Ishikawa (cell line): ENCODE measurements around the gene APC2.

Experiments used
- CEBPB ChIP-seq: IDR thresholded peaks from 2 replicates; pipeline ENCODE4 v1.6.1; 2012
- CREB1 ChIP-seq: IDR thresholded peaks from 2 replicates; pipeline ENCODE4 v1.6.1; 2012; ENCODE audit warnings: low read depth
- EGR1 ChIP-seq: IDR thresholded peaks from 2 replicates; pipeline ENCODE4 v1.6.1; 2012
- EP300 ChIP-seq: IDR thresholded peaks from 2 replicates; pipeline ENCODE4 v1.6.1; 2012; ENCODE audit warnings: borderline replicate concordance
- FOXM1 ChIP-seq: IDR thresholded peaks from 2 replicates; pipeline ENCODE4 v1.6.1; 2012; ENCODE audit warnings: low read depth, borderline replicate concordance
- MAX ChIP-seq: IDR thresholded peaks from 2 replicates; pipeline ENCODE4 v1.6.1; 2012
- NFIC ChIP-seq: IDR thresholded peaks from 2 replicates; pipeline ENCODE4 v1.6.1; 2012
- RAD21 ChIP-seq: IDR thresholded peaks from 2 replicates; pipeline ENCODE4 v1.6.1; 2012; ENCODE audit warnings: low read depth
- TAF1 ChIP-seq: IDR thresholded peaks from 2 replicates; pipeline ENCODE4 v1.6.1; 2012; ENCODE audit warnings: low read depth, mild to moderate bottlenecking
- TCF12 ChIP-seq: IDR thresholded peaks from 2 replicates; pipeline ENCODE4 v1.6.1; 2012; ENCODE audit warnings: low read depth
- TEAD4 ChIP-seq: IDR thresholded peaks from 2 replicates; pipeline ENCODE4 v1.6.1; 2012
- USF1 ChIP-seq: IDR thresholded peaks from 2 replicates; pipeline ENCODE4 v1.6.1; 2012
- YY1 ChIP-seq: IDR thresholded peaks from 2 replicates; pipeline ENCODE4 v1.6.1; 2012; ENCODE audit warnings: low read depth
- ZBTB7A ChIP-seq: IDR thresholded peaks from 2 replicates; pipeline ENCODE4 v1.6.1; 2012; ENCODE audit warnings: low read depth
- TF ChIP-seq, protein P1 (sequence below): IDR thresholded peaks from 2 replicates; pipeline ENCODE4 v1.6.1; 2012; ENCODE audit warnings: low read depth, mild to moderate bottlenecking

The APC2 gene

GRCh38 chr19:1431759-1432506, 18.0 kb upstream of the APC2 start:
- no peak for TF ChIP-seq MAX
- no peak for TF ChIP-seq ZBTB7A
- no peak for TF ChIP-seq RAD21
- no peak for TF ChIP-seq CEBPB

GRCh38 chr19:1432507-1432887, 17.4 kb upstream of the APC2 start:
- TF ChIP-seq TAF1 (no peak), RAD21 (no peak), TEAD4 (no peak), USF1 (no peak), EGR1 (no peak), MAX (no peak), YY1 (no peak), NFIC (no peak)

DNA sequence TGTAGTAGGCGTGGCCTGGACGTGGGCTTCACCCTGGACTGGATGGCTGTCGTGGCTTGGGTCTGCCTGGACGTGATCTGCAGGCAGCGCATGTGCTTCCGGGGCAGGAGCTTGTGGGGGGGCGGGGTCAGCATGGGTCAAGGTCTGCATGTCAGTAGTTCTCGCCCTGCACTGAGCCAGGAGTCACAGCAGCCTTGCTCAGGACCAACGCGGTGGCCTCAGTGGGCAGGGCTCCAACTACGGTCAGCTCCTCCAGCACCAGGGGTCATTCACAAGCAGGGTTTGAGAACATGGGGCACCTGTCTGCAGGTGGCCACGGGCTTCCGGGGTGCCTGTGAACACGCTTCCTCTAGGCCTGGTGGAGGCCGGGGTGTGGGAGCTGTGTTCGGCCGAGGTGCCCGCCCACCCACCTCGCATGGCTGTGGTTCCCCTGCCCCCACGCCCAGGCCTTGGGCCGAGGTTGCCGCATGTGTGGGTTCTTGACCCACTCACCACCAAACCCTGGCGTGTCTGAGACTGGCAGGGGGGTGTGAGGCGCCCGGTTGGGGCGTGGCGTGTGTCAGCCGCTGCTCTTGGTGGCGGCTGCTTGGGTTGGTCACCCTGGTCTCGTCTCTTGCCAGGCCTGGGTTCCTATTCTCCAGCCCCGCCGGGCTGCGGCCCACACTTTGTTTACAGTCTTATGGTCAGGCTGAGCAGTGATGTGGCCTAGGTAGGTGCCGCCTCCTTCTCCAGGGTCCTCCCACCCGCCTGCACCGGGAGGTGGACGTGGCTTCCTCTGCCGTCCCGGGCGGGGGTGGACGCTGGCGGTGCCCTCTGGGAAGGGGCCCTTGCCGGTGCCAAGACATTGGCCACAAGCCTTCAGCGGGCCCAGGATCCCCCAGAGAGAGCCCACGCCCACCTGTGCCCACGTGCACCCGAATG, 16.5 kb upstream of the APC2 start:
- no peak for TF ChIP-seq MAX
- no peak for TF ChIP-seq CEBPB
- no peak for TF ChIP-seq USF1
- TF ChIP-seq RAD21, result no peak
- no peak for TF ChIP-seq ZBTB7A
- TF ChIP-seq, protein P1, sequence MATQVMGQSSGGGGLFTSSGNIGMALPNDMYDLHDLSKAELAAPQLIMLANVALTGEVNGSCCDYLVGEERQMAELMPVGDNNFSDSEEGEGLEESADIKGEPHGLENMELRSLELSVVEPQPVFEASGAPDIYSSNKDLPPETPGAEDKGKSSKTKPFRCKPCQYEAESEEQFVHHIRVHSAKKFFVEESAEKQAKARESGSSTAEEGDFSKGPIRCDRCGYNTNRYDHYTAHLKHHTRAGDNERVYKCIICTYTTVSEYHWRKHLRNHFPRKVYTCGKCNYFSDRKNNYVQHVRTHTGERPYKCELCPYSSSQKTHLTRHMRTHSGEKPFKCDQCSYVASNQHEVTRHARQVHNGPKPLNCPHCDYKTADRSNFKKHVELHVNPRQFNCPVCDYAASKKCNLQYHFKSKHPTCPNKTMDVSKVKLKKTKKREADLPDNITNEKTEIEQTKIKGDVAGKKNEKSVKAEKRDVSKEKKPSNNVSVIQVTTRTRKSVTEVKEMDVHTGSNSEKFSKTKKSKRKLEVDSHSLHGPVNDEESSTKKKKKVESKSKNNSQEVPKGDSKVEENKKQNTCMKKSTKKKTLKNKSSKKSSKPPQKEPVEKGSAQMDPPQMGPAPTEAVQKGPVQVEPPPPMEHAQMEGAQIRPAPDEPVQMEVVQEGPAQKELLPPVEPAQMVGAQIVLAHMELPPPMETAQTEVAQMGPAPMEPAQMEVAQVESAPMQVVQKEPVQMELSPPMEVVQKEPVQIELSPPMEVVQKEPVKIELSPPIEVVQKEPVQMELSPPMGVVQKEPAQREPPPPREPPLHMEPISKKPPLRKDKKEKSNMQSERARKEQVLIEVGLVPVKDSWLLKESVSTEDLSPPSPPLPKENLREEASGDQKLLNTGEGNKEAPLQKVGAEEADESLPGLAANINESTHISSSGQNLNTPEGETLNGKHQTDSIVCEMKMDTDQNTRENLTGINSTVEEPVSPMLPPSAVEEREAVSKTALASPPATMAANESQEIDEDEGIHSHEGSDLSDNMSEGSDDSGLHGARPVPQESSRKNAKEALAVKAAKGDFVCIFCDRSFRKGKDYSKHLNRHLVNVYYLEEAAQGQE, result no peak
- no peak for TF ChIP-seq EP300
- no peak for TF ChIP-seq TCF12
- no peak for TF ChIP-seq EGR1
- no peak for TF ChIP-seq TEAD4
- TF ChIP-seq YY1, result no peak
- no peak for TF ChIP-seq FOXM1
- no peak for TF ChIP-seq CREB1
- no peak for TF ChIP-seq TAF1

GRCh38 chr19:1434040-1434366, 15.9 kb upstream of the APC2 start:
- TF ChIP-seq EGR1 (no peak), TEAD4 (no peak), TAF1 (no peak), CREB1 (no peak), EP300 (no peak), ZBTB7A (no peak), CEBPB (no peak), USF1 (no peak), RAD21 (no peak), NFIC (no peak)
- TF ChIP-seq, protein P1, result no peak

- TF ChIP-seq FOXM1 (no peak), NFIC (no peak), CEBPB (no peak), ZBTB7A (no peak), EP300 (no peak), YY1 (no peak), CREB1 (no peak), RAD21 (no peak), TEAD4 (no peak), USF1 (no peak), TCF12 (no peak)
- TF ChIP-seq, protein P1, result no peak
These were observed 15.3 kb upstream of the APC2 start for GRCh38 chr19:1434577-1435060.
